HG03060 (cell line): ENCODE results near the gene COL6A1.

Source experiments
- ATAC-seq: cut with Tn5 transposase; IDR thresholded peaks from one replicate; pipeline ENCODE4 v1.9.1; 2021; ENCODE audit warnings: low read depth, moderate number of reproducible peaks; ENCODE audit not compliant: unreplicated experiment

COL6A1 gene

DNA sequence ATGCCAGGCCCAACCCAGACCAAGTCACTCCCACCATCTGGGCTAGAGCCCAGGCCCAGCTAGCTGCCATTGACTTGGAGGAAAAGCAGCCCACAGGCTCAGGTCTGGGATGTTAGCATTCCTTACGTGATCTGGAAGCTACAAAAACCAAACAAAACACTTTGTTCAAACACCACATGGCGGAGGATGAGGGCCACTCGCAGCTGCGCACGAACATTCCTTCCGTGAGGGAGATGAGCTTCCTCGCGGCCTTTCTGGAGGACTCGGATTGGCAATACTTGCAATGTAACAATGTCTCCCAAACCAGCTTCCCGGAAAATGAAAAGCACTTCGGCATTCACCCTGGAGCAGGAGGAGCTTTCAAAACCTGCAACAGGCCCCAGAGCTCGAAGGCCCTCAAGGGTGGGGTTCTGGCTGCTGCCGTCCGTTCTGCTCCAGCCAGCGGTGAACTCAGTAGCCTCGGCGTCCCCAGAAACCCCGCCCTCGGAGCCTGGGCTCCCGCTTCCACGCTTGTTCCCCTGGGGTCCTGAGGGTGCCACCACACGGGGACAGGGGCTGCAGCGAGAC lies 40.5 kb downstream of the COL6A1 start:
- no peak for ATAC-seq

DNA sequence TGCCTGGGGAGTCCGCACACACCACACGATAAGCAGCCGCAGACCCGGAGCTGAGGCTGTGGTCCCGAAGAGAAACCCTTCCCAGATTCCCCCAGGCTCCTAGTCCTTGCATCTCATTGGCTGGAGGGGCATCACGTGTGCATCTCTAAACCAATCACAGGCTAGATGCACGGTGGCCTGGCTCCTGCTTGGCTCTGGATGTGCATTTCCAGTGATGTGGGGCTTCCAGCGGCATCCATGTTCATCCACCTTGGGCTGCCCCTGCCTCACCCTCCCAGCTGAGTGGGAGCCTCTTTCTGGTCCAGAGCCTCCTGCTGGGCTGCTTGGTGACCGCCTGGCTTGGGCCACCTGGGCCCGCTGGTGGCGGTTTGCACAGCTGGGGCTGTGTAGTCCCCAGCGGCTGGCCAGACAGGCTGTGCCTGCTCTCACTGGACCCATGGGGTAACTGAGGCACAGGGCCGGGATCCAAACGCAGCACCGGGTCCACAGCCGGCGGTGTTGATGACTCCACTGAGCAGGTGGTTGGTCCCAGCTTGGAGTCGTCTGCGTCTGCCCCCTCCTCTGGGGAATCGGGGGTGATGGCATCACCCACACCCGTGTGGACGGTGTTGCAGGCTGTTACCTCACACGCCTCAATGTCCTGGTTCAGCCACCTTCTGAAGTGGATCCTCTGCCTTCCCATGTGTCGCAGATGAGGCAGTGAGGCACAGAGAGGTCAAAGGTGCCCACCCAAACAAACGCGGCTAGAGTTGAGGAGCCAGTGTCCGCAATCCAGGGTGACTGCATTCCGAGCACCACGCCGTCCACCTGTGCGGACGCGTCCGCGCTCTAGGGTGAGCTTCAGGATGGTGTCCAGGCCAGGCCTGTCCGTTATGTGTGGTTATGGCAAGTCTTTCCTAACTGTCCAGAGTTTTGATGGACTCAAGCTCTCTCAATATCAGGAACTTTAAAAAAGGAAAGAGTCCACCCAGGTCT lies 41.3 kb downstream of the COL6A1 start:
- ATAC-seq, result no peak

DNA sequence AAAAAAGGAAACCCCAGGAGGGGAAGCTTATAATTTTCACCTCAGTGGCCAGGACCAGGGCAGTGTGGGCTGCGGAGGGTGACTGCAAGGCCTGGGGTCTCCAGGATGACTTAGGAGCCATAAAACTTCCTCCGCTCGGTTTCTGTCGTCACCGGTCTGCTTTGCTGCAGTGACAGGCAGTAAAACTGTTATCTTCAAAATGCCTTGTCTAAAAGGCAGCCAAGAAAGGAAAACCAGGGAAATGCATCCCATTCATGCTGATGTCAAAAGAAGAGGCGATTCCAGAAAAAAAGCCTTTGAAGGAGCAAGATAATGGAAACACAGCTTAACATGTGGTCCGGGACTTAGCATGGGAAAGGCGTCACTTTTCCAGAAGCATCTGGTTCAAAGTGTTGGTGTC lies 42.0 kb downstream of the COL6A1 start:
- no peak for ATAC-seq

DNA sequence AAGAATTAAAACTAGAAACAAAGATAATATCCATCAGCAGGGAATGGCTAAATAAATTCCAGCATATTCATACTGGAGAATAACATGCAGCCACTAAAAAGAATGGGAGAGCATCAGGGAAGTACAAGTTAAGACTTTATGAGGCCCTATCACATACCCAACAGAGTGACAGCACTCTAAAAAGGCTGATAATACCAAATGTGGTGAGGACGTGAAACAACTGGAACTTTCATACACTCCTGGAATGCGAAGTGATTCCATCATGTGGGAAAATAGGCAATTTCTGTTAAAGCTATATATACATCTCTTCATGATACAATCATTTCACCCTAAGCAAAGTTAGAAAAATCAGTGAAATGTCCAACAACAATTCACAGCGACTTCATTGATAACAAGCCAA lies 42.6 kb downstream of the COL6A1 start:
- no peak for ATAC-seq

DNA sequence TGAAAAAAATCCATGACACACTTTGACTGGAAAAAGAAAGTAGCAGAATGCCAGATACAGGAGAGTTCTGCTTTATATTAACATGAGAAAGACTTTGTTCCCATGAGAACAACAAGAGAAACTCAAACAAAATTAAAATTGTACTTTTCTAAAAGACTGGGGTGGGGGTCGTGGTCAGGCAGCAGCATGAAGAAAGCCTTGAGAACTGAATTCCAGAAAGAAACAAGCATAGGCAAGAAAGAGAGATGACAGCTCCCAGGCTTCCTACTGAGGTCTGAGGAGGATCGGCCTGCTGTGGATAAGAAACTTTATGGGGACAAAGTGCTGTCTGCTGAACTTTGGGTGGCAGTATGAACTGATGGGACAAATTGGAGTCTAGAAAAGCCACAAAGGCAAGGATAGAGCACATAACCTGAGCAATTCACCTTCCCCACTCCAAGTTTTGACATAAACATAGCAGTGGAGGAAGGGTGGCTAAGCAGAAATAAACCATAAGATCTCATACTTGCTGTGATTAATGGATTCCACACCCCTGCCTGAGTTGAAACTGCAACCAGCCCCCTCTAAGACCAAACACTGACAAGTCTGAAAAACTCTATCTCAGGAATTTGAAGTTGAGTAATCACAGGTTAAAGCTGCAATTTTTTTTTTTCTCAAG lies 43.7 kb downstream of the COL6A1 start:
- no peak for ATAC-seq

DNA sequence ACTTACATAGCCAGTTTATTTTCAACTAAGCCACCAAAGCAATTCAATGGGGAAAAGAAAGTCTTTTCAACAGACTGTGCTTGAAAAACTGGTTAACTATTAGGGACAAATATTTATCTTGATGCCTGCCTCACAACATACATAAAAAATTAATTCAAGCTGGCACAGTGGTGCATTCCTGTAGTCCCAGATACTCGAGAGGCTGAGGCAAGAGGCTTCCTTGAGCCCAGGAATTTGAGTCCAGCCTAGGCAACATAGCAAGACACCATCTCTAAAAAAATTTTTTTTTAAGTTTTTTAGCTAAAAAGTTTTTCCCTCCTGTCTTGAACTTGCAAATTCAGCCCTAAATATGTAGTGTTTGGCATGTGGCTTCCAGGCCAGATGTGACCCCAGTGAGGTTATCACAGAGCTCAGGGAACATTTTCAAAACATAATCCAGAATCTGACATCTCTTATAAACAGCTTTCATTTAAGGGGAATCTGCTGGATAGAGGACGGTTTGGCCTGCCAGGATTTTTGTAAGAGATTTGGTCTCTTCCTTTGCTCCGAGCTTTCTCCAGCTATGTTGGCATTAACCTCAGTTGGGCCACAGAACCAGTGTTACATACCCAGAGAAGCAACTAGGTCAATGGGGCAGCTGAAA lies 46.4 kb downstream of the COL6A1 start:
- no peak for ATAC-seq

DNA sequence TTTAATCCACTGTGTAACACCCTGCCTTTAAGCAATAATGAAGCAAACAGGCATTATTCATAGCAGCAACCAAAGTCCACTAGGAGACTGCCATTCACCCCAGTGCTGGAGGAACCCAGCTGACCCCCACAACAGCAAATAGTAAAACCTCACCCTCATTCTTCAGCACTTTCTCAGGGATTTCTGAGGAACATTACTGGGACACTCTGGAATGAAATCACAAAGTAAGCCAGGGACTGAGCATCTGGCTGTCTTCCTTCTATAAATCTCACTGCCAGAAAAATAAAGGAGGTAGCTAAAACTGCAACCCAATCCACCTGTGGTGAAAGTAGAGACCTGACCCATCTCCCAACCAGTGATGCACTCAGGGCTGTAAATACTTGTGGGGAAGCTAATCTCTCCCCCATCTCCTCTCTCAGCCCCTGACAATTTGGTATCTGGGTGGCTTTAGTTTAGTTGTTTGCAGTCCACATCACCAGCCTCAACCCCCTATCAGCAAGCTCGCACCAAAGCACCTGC lies 47.1 kb downstream of the COL6A1 start:
- no peak for ATAC-seq

DNA sequence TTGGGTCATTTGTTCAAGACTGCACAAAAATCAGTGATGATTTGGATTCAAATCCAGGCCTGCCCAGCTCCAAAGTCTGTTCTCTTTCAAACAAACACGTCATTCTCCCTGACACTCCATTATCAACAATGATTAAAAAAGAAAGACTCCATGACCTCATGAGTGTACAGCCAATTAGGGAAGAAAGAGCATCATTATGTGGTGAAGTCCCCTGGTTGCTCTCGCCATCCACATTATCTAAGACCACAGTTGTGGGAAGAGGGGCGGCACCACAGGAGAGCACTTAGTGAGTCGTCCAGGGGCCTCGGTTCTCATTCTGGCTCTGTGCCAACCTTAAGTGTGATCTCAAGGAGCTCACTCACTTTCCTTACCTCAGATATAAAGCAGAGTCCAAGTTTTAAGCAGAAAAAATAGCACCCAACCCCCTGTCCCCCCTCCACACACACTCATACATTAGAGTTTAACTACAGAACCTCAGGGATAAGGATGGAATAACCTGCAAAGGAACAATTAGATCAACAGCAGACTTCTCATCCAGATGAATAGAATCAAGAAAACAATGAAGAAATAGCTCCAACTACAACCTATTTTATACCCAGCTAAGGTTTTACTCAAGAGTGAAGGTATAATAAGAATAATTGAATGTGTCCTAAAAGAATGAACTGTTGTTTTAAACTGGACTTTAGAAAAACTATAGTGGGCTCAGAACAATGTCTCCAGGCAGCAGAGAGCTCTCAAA lies 47.8 kb downstream of the COL6A1 start:
- ATAC-seq, result no peak

DNA sequence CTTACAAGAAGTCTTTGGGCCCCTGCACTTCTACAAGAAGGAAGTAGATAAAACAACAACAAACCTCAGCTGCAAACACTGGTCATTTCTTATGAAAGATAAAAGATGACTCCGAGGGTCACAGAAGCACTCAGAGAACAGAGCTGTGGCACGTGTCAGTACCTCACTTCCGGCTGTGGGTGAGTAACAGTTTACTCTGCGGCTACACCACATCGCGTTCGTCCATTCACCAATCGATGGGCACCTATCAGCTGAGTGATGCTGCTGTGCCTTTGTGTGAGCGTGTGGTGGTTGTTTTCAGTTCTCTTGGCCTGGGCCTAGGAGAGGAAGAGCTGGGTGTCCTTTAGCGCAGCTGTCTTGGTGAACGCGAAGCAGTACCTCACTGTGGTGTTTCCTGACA lies 49.9 kb downstream of the COL6A1 start:
- ATAC-seq, result no peak

DNA sequence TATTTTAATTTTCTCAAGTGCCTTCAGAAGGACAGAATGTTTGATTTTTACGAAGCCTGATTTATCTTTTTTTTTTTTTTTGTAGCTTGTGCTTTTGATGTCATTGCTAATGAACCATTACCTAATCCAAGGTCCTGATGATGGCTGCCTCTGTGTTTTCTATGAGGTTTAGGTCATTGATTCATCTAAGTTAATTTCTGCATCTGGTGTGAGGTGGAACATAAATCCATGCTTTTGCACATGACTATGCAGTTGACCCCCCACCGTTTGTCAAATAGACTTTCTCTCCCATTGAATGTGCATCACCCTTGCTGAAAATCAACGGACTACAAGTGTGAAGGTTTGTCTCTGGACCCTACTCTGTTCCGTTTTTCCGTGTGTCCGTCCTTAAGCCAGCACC lies 50.5 kb downstream of the COL6A1 start:
- ATAC-seq, result no peak

DNA sequence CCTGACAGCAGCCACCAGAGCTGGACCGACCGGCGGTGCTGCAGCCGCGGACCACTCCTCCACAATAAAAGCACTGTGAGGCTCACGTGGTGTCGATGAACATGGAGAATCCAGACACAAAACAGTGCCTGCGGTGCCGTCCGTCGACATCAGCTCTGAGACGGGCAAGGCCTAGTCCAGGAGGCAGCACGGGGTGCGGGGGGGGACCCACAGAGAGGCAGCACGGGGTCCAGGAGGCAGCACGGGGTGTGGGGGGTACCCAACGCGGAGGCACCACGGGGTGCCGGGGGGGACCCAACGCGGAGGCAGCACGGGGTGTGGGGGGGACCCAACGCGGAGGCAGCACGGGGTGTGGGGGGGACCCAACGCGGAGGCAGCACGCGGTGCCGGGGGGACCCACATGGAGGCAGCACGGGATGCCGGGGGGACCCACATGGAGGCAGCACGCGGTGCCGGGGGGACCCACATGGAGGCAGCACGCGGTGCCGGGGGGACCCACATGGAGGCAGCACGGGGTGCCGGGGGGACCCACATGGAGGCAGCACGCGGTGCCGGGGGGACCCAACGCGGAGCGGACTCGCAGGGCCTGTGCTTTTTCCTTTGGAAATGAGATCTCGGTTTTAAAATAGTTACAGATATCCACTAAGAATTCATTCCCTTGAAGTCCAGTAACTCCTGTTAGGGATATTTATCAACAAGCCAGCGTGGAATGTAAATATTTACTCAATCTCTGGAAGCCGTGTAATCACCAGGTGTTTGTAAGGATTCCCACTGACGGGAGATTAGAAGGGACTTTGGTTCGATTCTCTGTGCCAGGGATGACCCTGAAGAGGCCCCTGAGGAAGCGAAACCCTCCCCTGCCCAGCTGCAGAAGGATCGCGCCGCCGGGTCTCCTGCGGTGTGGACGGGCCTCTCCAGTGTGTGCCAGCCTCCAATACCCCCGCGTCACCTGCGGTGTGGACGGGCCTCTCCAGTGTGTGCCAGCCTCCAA lies 52.1 kb downstream of the COL6A1 start:
- no peak for ATAC-seq

DNA sequence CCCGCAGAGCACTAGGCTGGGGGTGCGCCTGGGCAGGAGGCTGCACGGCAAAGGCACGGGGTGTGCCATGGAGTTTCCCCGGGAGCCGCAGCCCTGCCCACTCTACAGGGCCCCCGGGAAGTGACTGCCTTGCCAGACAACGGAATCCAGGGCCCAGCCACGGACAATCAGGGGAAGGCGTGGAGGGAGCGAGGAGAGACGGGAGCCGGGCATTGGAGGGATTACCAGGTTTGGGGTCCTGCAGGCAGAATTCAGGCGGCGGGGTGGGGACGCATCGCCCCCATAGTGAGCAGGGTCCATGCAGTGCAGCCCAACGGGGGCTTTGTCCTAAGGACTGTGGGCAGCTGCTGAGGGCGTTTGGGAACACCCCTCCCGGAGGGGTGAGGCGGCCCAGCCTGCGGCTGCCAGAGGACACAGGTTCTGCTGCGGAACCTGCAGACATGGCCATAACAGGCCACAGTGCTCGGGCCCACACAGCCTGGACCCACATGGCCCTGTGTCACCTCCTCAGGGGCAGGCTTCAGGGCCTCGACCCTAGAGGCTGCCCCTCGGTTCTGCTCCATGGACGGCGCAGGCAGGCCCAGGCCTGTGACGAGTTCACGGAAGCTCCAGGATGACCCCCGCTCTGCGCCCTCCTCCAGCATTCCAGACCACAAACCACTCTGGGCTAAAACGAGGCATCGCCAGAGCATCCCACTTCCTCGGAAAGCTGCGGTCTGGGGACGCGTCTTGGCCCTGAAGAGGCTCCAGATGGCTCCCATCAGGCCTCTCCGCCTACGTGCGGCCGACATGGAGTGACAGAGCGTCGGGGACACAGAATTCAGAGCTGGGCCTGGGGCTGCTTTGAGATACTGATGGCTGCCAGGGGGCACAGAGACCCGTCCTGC lies 54.5 kb downstream of the COL6A1 start:
- ATAC-seq, result no peak

DNA sequence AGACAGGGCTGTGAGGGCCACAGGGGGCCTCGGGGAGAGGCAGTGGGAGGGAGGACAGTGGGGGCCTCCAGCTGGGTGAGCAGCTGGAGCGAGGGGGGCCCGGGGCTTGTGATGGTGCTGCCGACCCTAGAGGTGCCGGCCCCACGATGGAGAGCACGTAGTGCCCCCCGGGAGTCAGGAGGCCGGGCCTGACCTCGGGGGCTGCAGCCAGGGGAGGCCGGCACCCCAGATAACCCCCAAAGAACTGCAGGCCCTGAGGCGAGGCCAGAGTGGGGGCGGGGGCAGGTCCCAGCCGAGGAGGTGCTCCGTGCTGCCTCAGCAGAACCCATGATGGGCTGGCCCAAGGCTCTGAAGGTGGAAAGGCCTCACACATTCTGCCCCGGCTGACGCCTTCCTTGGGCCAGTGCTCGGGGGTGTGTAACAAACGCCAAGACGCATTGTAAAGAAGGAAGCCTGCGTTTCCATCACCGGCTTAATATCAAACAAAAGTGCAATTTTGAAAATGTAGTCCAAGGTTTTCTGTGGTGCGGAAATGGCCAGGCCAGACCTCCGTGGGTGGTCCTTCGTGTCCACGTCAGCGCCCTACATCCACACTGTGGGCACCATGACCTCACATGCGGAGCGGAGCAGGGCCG lies 55.2 kb downstream of the COL6A1 start:
- ATAC-seq, result no peak

DNA sequence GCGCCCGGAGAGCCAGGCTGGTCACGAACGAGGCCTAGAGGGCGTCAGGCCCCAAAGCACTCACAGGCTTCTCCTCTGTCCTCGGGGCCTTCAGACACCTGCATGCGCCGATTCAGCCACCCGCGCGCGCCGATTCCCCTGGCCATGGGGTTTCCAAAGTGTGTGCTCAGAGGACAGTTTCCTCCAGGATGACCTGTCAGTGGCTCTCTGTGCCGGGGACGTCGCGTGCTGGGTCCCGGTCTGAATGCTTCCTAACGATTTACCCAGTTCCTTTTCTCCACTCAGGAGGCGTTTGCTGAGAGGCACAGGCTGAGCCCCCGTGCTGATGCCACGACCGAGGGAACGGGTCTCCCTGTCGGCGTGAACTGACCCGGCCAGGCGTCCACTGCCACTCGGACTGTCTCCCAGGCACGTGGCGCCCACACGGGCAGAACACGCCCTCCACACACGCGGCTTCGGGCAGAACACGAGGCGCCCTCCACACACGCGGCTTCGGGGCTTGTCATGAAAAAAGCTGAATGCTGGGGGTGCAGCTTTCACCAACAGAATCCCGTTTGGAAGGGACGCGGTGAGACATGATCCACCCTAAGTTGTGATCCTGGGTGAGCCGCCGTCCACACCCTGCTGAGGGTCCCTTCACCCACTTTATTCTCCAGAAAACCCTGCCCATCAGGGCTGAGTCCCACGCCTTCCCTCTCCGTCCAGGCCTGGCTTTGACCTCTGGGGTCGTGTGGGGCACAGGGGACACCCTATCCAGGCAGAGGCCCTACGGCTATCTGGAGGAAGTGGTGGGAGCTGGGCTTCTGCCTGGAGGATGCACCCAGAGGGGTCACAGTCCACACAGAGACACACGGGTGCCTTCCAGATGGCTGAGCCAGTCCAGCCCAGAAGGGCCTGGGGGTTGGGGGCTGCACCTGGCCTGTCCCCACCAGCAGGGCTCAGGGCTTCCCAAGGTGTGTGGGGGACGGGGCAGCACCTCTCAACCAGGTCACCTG lies 56.1 kb downstream of the COL6A1 start:
- ATAC-seq, result no peak

DNA sequence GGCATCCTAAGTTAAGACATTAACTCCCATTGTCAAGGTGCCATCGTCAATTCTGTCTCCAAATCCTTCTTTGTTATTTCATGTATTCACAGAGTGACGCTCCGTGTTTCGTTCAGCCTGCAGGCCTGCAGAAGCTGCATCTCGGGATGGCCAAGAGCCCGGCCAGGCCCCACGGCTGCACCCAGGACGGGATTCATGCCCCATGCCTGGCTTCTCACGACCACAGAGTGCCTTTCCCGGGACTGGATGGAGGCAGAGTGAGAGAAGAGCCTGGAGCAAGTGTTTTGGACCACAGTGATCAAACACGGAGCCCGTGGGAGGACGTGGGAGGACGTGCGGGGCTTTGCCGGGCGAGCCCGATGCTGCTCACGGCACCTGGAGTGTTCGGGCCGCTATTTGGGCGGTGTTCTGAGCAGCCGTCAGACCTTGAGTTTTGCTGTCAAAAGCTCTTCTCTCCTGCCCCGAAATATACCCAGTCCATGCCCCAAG lies 56.8 kb downstream of the COL6A1 start:
- ATAC-seq, result no peak

DNA sequence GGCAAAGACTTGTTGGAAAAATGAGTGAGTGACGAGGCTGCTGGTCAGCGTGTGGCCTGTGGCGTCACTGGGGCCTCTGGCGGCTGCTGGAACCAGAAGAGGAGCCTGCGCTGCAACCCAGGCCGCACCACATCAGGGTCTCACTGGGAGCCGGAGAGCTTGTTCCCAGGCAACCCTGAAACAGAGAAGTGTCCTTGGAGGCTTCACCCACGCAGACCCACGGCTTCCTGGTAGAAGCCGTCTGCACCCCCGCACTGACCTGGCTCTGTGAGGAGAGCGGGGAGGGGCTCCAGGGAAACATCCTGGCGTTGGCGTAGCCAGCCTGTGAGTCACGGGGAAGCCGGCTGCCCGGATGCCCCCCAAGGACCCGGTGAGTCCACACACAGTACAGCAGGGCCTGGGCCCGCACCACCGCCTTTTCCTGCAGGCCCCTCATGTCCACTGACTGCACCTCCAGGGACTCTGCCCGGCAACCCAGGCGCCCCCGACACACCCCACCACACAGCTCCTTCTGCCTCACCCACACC lies 57.4 kb downstream of the COL6A1 start:
- no peak for ATAC-seq
